Neuronal stem cell (in vitro differentiated cells): ENCODE data around the gene DNAJB4.

Source experiments
- DNase-seq: peaks from one replicate; pipeline ENCODE4 v3.0.0-alpha.2; 2013; ENCODE audit warnings: low spot score
- H2AFZ ChIP-seq: one replicate; pipeline ENCODE4 v1.6.1; 2013; ENCODE audit warnings: mild to moderate bottlenecking, low read length, inconsistent platforms
- H2AK5ac ChIP-seq: 2 replicates; pipeline ENCODE4 v1.6.1; 2013; ENCODE audit warnings: low read depth, mild to moderate bottlenecking, inconsistent platforms, low read length, moderate library complexity, mixed read lengths
- H2BK120ac ChIP-seq: 2 replicates; pipeline ENCODE4 v1.6.1; 2013; ENCODE audit warnings: low read depth, mild to moderate bottlenecking, inconsistent platforms, low read length, moderate library complexity, mixed read lengths
- H2BK12ac ChIP-seq: one replicate; pipeline ENCODE4 v1.6.1; 2013; ENCODE audit warnings: low read length, inconsistent platforms
- H2BK15ac ChIP-seq: 2 replicates; pipeline ENCODE4 v1.6.1; 2013; ENCODE audit warnings: mild to moderate bottlenecking, low read length, inconsistent platforms, mixed read lengths
- H2BK5ac ChIP-seq: one replicate; pipeline ENCODE4 v1.6.1; 2013; ENCODE audit warnings: inconsistent platforms, mild to moderate bottlenecking, low read length, moderate library complexity
- H3K14ac ChIP-seq: one replicate; pipeline ENCODE4 v1.6.1; 2013; ENCODE audit warnings: low read length, inconsistent platforms
- H3K18ac ChIP-seq: 2 replicates; pipeline ENCODE4 v1.6.1; 2013; ENCODE audit warnings: low read length, inconsistent platforms
- H3K23ac ChIP-seq: 2 replicates; pipeline ENCODE4 v1.6.1; 2013; ENCODE audit warnings: low read depth, mild to moderate bottlenecking, mixed read lengths, low read length, inconsistent platforms; ENCODE audit not compliant: poor library complexity
- H3K27ac ChIP-seq: replicated peaks from 3 replicates; pipeline ENCODE4 v1.5.1; 2013; ENCODE audit warnings: low read length, inconsistent platforms
- H3K27me3 ChIP-seq, 3 experiments: 2 replicates each; pipeline ENCODE4 v1.6.1; 2013; ENCODE audit warnings: low read length in 3 of 3, mild to moderate bottlenecking in 2 of 3, inconsistent platforms in 1 of 3, low read depth in 1 of 3, mixed read lengths in 1 of 3, moderate library complexity in 1 of 3; ENCODE audit not compliant: control insufficient read depth in 3 of 3, insufficient read depth in 3 of 3
- H3K36me3 ChIP-seq, 2 donors: replicated peaks in 1 of 2; 2 replicates each; pipeline ENCODE4 v1.6.1; 2013; ENCODE audit warnings: low read length in 2 of 2; ENCODE audit not compliant: control insufficient read depth in 2 of 2, insufficient read depth in 2 of 2
- H3K4ac ChIP-seq: 2 replicates; pipeline ENCODE4 v1.6.1; 2013; ENCODE audit warnings: inconsistent platforms, mild to moderate bottlenecking, low read length, moderate library complexity
- H3K4me1 ChIP-seq, 2 donors: 1 replicate in 1 of 2; 2 replicates in 1 of 2; pipeline ENCODE4 v1.6.1; 2013; ENCODE audit warnings: low read length in 2 of 2, low read depth in 1 of 2; ENCODE audit not compliant: control insufficient read depth in 2 of 2, insufficient read depth in 1 of 2
- H3K4me2 ChIP-seq: one replicate; pipeline ENCODE4 v1.6.1; 2013; ENCODE audit warnings: mild to moderate bottlenecking, low read length, inconsistent platforms; ENCODE audit not compliant: insufficient read depth, poor library complexity, severe bottlenecking
- H3K4me3 ChIP-seq, 2 donors: 2 replicates each; pipeline ENCODE4 v1.5.1; 2013; ENCODE audit warnings: low read length in 2 of 2, mild to moderate bottlenecking in 2 of 2, inconsistent platforms in 1 of 2, moderate library complexity in 1 of 2
- H3K79me1 ChIP-seq: one replicate; pipeline ENCODE4 v1.6.1; 2013; ENCODE audit warnings: low read depth, mild to moderate bottlenecking, inconsistent platforms, low read length, moderate library complexity
- H3K9ac ChIP-seq: one replicate; pipeline ENCODE4 v1.6.1; 2013; ENCODE audit warnings: mild to moderate bottlenecking, low read depth, low read length, inconsistent platforms; ENCODE audit not compliant: poor library complexity
- H3K9me3 ChIP-seq, 2 donors: replicated peaks in 1 of 2; 2 replicates each; pipeline versions ENCODE3 to v1.6.1; 2013; ENCODE audit warnings: low read length in 2 of 2, mild to moderate bottlenecking in 2 of 2, inconsistent platforms in 1 of 2, low read depth in 1 of 2, mixed read lengths in 1 of 2, moderate library complexity in 1 of 2; ENCODE audit not compliant: control insufficient read depth in 2 of 2, insufficient read depth in 1 of 2
- H4K8ac ChIP-seq: one replicate; pipeline ENCODE4 v1.6.1; 2013; ENCODE audit warnings: low read depth, mild to moderate bottlenecking, inconsistent platforms, low read length, moderate library complexity
- H4K91ac ChIP-seq: one replicate; pipeline ENCODE4 v1.6.1; 2013; ENCODE audit warnings: low read length, low read depth, mild to moderate bottlenecking, inconsistent platforms; ENCODE audit not compliant: poor library complexity
- WGBS, 2 donors: extraction: QIAGEN DNeasy Blood & Tissue Kit; methylation state at CpG; one replicate each; pipeline ENCODE4 v1.1.7; 2013; ENCODE audit warnings: missing lambda C conversion rate in 2 of 2, mixed read lengths in 1 of 2; ENCODE audit not compliant: insufficient read length in 2 of 2, insufficient replicate concordance in 1 of 2; ENCODE audit errors: extremely low coverage in 2 of 2; 5-methylcytosine and 5-hydroxymethylcytosine counted together

DNAJB4 gene

DNA sequence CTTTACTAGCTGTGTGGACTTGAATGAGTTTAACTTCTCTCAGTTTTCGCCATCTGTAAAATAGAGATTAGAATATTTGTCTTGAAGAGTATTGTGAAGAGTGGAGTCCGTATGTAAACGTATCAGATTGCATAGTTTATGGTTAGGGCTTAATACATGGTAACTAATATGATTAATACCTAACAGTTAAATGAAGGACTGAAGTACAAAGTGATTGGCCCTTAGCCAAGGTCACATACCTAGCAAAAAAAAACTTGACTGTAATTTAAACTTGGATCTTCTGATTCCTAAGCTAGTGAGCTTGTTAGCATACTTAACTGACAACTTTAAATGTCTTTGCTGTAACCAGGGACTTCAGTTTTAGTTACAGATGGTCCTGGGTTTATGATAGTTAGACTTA lies 42.9 kb downstream of the DNAJB4 start:
- no peak overlapping the region for H3K27ac ChIP-seq
- no peak overlapping the region for H3K9ac ChIP-seq

GRCh38 chr1:78048446-78048845 lies 43.7 kb downstream of the DNAJB4 start:
- Histone ChIP-seq H3K79me1 (no peaks in the 10 kb centered on the region), H3K4me3 (no peak overlapping the region), H3K4ac (no peak overlapping the region), H2AK5ac (no peak overlapping the region), H4K91ac (no peak overlapping the region), H2BK5ac (no peak overlapping the region), H3K36me3 (no peaks in the 10 kb centered on the region), H3K18ac (no peak overlapping the region), H3K14ac (no peak overlapping the region), H3K23ac (no peak overlapping the region), H2BK120ac (no peak overlapping the region), H3K9ac (no peak overlapping the region), H2BK12ac (no peak overlapping the region), H2BK15ac (no peak overlapping the region), H3K27me3 (peaks cover 12 to 64% (median 40%) of the 10 kb centered on the region in 3 experiments), H3K27ac (no peak overlapping the region), H3K4me2 (no peak overlapping the region), H3K4me1 (no peaks in the 10 kb centered on the region), H4K8ac (no peak overlapping the region), H2AFZ (no peak overlapping the region), H3K9me3 (no peaks in the 10 kb centered on the region)
- WGBS, 2 donors = no CpG with 5 or more reads among the region's 3 CpGs
- no peak for DNase-seq

More for the DNA sequence above, 42.9 kb downstream of the DNAJB4 start:
- no peaks in the 10 kb centered on the region for H3K4me1 ChIP-seq
- no peak overlapping the region for H3K18ac ChIP-seq
- no peak overlapping the region for H2AFZ ChIP-seq
- H2AK5ac ChIP-seq = no peak overlapping the region
- WGBS, 2 donors = no CpG with 5 or more reads among the region's 3 CpGs
- H3K4me2 ChIP-seq = no peak overlapping the region
- H3K79me1 ChIP-seq = no peaks in the 10 kb centered on the region
- H3K23ac ChIP-seq = no peak overlapping the region
- no peak for DNase-seq
- H2BK15ac ChIP-seq = no peak overlapping the region
- H3K9me3 ChIP-seq = no peaks in the 10 kb centered on the region
- H2BK120ac ChIP-seq = no peak overlapping the region
- H4K91ac ChIP-seq = no peak overlapping the region
- H2BK5ac ChIP-seq = no peak overlapping the region
- no peak overlapping the region for H3K4ac ChIP-seq
- no peaks in the 10 kb centered on the region for H3K36me3 ChIP-seq
- H3K27me3 ChIP-seq = peaks cover 12 to 68% (median 42%) of the 10 kb centered on the region in 3 experiments
- no peak overlapping the region for H4K8ac ChIP-seq
- no peak overlapping the region for H2BK12ac ChIP-seq
- no peak overlapping the region for H3K14ac ChIP-seq
- H3K4me3 ChIP-seq = no peak overlapping the region

GRCh38 chr1:78049396-78049795 lies 44.7 kb downstream of the DNAJB4 start:
- WGBS, 2 donors = no CpG with 5 or more reads among the region's 4 CpGs
- H2BK5ac ChIP-seq = no peak overlapping the region

DNA sequence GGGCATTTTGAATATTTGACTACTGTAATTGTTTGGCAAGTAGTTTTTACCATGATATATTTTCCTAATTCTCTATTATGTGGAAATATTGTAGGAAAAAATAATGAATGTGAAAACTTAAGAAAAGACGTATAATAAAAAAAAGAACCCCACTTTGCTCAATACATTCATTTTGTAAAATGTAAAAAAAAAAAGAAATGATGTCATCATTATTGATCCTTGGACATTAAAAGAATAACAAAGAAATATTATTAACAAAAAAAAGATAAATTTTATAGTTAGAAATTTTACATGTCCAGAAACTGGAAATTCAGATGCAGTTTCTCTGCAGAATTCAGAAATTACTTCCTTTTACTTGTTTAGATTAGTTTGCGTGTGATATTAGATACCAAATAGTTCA lies 46.3 kb downstream of the DNAJB4 start:
- Histone ChIP-seq H3K18ac (no peak overlapping the region), H3K9ac (no peak overlapping the region), H2AK5ac (no peak overlapping the region), H3K79me1 (no peaks in the 10 kb centered on the region), H3K27me3 (peaks cover 4 to 46% (median 17%) of the 10 kb centered on the region in 3 experiments), H3K4me3 (no peak overlapping the region), H2AFZ (no peak overlapping the region), H3K14ac (no peak overlapping the region), H2BK15ac (no peak overlapping the region), H2BK12ac (no peak overlapping the region), H4K91ac (no peak overlapping the region), H3K36me3 (no peaks in the 10 kb centered on the region), H3K4ac (no peak overlapping the region), H4K8ac (no peak overlapping the region), H3K4me2 (no peak overlapping the region), H2BK120ac (no peak overlapping the region), H3K4me1 (no peaks in the 10 kb centered on the region), H3K27ac (no peak overlapping the region), H3K9me3 (no peaks in the 10 kb centered on the region), H2BK5ac (no peak overlapping the region), H3K23ac (no peak overlapping the region)
- DNase-seq = no peak
- WGBS, 2 donors = no CpG with 5 or more reads among the region's 2 CpGs

More at GRCh38 chr1:78049396-78049795, 44.7 kb downstream of the DNAJB4 start:
- H3K9ac ChIP-seq = no peak overlapping the region
- H3K27ac ChIP-seq = no peak overlapping the region
- H3K14ac ChIP-seq = no peak overlapping the region
- H3K4me3 ChIP-seq = no peak overlapping the region
- no peak overlapping the region for H4K91ac ChIP-seq
- H3K23ac ChIP-seq = no peak overlapping the region
- H3K27me3 ChIP-seq = peaks cover 12 to 60% (median 33%) of the 10 kb centered on the region in 3 experiments
- no peak overlapping the region for H3K4ac ChIP-seq
- no peaks in the 10 kb centered on the region for H3K4me1 ChIP-seq
- H2AFZ ChIP-seq = no peak overlapping the region
- no peak overlapping the region for H2AK5ac ChIP-seq
- no peak overlapping the region for H2BK12ac ChIP-seq
- no peak overlapping the region for H4K8ac ChIP-seq
- no peak overlapping the region for H3K4me2 ChIP-seq
- no peaks in the 10 kb centered on the region for H3K79me1 ChIP-seq
- H3K18ac ChIP-seq = no peak overlapping the region
- DNase-seq = no peak
- no peak overlapping the region for H2BK15ac ChIP-seq
- H3K9me3 ChIP-seq = no peaks in the 10 kb centered on the region
- no peak overlapping the region for H2BK120ac ChIP-seq
- H3K36me3 ChIP-seq = no peaks in the 10 kb centered on the region
